ENCODE measurements around the gene MT2A. TPM values are rescaled to one million over a fixed set of nuclear protein-coding genes. Genes with fewer than 3 reads are reported as not detected.

MT2A gene
- total and polyA plus RNA-seq, 2 donors (not counting 1 experiment from before 2014, with no cell fraction given) = 3.1 to 14.4 TPM

GRCh38 chr16:56625943-56626654, 17.7 kb downstream of the MT2A start:
- H3K4me1 ChIP-seq (ENCODE audit: control insufficient read depth in 2 of 2, insufficient read depth in 2 of 2, low read length in 2 of 2) = peaks cover 22 to 26% of the 10 kb centered on the region in 2 donors
- Mint-ChIP-seq H3K4me3 (peak overlapping the region; percentile 78), H3K9me3 (ENCODE audit: insufficient read depth) (no peaks in the 10 kb centered on the region), H3K27me3 (peaks cover 40% of the 10 kb centered on the region), H3K4me1 (peaks cover 26% of the 10 kb centered on the region), H3K27ac (no peak overlapping the region)
- no peaks in the 10 kb centered on the region for H3K9me3 ChIP-seq (ENCODE audit: control extremely low read depth in 1 of 3, control insufficient read depth in 2 of 3, insufficient read depth in 1 of 3, low read length in 2 of 3)
- H3K27ac ChIP-seq (ENCODE audit: low read length in 2 of 2) = no peak overlapping the region
- peak overlapping the region; percentile 70 for H3K4me2 ChIP-seq (replicated peaks; ENCODE audit: low read depth, low read length, poor library complexity, severe bottlenecking)
- H4K20me1 ChIP-seq (ENCODE audit: control insufficient read depth, insufficient read depth, low read length, poor library complexity, severe bottlenecking) = no peaks in the 10 kb centered on the region
- H3K36me3 ChIP-seq (replicated peaks in 1 of 2; ENCODE audit: control extremely low read depth in 1 of 2, control insufficient read depth in 1 of 2, extremely low read depth in 1 of 2, insufficient read depth in 2 of 2, low read length in 1 of 2) = no peaks in the 10 kb centered on the region
- no peak for ATAC-seq (ENCODE audit: low read depth)
- DNase-seq = no peak
- peaks cover 0 to 31% (median 16%) of the 10 kb centered on the region in 4 experiments for H3K27me3 ChIP-seq (replicated peaks in 1 of 4; ENCODE audit: control extremely low read depth in 1 of 4, control insufficient read depth in 3 of 4, insufficient read depth in 4 of 4, low read length in 3 of 4)
- no peaks in the 10 kb centered on the region for H3K79me2 ChIP-seq (ENCODE audit: control insufficient read depth, insufficient read depth, low read length)
- peak overlapping the region; percentile 55 for H2AFZ ChIP-seq (ENCODE audit: insufficient read depth, low read depth, low read length, poor library complexity, severe bottlenecking)
- H3K9ac ChIP-seq (ENCODE audit: low read length) = no peak overlapping the region
- 13% methylated on average over 10 of the region's 16 CpGs for WGBS (ENCODE audit: insufficient coverage)
- ChIA-PET CTCF (interaction anchor here (0.6 kb wide), 1 partner anchor 543 kb away, joined by 3 read pairs; no protein-coding TSS in a partner anchor), POLR2A (interaction anchor here (0.7 kb wide), 2 partner anchors 16 to 31 kb away, joined by 3 to 5 read pairs; no protein-coding TSS in a partner anchor)
- H3K4me3 ChIP-seq (ENCODE audit: control extremely low read depth in 1 of 5, extremely low read depth in 1 of 5, insufficient read depth in 1 of 5, low read depth in 2 of 5, low read length in 4 of 5) = peak overlapping the region in 3 of 5 experiments; percentile 19 to 44 (median 41)
- intact Hi-C loops (cut with micrococcal nuclease) = no loop called here
- no peak for TF ChIP-seq CTCF (IDR thresholded peaks at IDR 0.05)
- TF ChIP-seq EZH2 (IDR thresholded peaks at IDR 0.05; ENCODE audit: borderline replicate concordance, insufficient read depth, low read depth, low read length, poor library complexity, severe bottlenecking) = no peak

- Mint-ChIP-seq H3K27me3 (peaks cover 44% of the 10 kb centered on the region), H3K9me3 (ENCODE audit: insufficient read depth) (no peaks in the 10 kb centered on the region), H3K27ac (no peak overlapping the region), H3K4me3 (no peak overlapping the region), H3K4me1 (peaks cover 27% of the 10 kb centered on the region)
- no peak for TF ChIP-seq CTCF (IDR thresholded peaks at IDR 0.05)
- no peak for TF ChIP-seq EZH2 (IDR thresholded peaks at IDR 0.05; ENCODE audit: borderline replicate concordance, insufficient read depth, low read depth, low read length, poor library complexity, severe bottlenecking)
- Histone ChIP-seq H2AFZ (ENCODE audit: insufficient read depth, low read depth, low read length, poor library complexity, severe bottlenecking) (no peak overlapping the region), H3K9ac (ENCODE audit: low read length) (no peak overlapping the region), H3K36me3 (replicated peaks in 1 of 2; ENCODE audit: control extremely low read depth in 1 of 2, control insufficient read depth in 1 of 2, extremely low read depth in 1 of 2, insufficient read depth in 2 of 2, low read length in 1 of 2) (no peaks in the 10 kb centered on the region), H3K27ac (ENCODE audit: low read length in 2 of 2) (no peak overlapping the region), H3K4me2 (replicated peaks; ENCODE audit: low read depth, low read length, poor library complexity, severe bottlenecking) (no peak overlapping the region), H4K20me1 (ENCODE audit: control insufficient read depth, insufficient read depth, low read length, poor library complexity, severe bottlenecking) (no peaks in the 10 kb centered on the region), H3K27me3 (replicated peaks in 1 of 4; ENCODE audit: control extremely low read depth in 1 of 4, control insufficient read depth in 3 of 4, insufficient read depth in 4 of 4, low read length in 3 of 4) (peaks cover 0 to 37% (median 20%) of the 10 kb centered on the region in 4 experiments), H3K79me2 (ENCODE audit: control insufficient read depth, insufficient read depth, low read length) (no peaks in the 10 kb centered on the region), H3K4me3 (ENCODE audit: control extremely low read depth in 1 of 5, extremely low read depth in 1 of 5, insufficient read depth in 1 of 5, low read depth in 2 of 5, low read length in 4 of 5) (no peak overlapping the region), H3K4me1 (ENCODE audit: control insufficient read depth in 2 of 2, insufficient read depth in 2 of 2, low read length in 2 of 2) (peaks cover 24 to 26% of the 10 kb centered on the region in 2 donors), H3K9me3 (ENCODE audit: control extremely low read depth in 1 of 3, control insufficient read depth in 2 of 3, insufficient read depth in 1 of 3, low read length in 2 of 3) (no peaks in the 10 kb centered on the region)
- DNase-seq (no peak), ATAC-seq (ENCODE audit: low read depth) (no peak)
- CTCF ChIA-PET = no interaction called here
- POLR2A ChIA-PET = interaction anchor here (0.7 kb wide), 1 partner anchor 15 kb away, joined by 3 read pairs; no protein-coding TSS in a partner anchor
- WGBS (ENCODE audit: insufficient coverage) = 66% methylated on average over 6 of the region's 7 CpGs
- intact Hi-C loops (cut with micrococcal nuclease) = no loop called here
These were observed 18.3 kb downstream of the MT2A start for GRCh38 chr16:56626685-56627084.
